GM18502 (cell line): ENCODE measurements around the gene CTIF.

Experiments used
- ATAC-seq: cut with Tn5 transposase; IDR thresholded peaks from one replicate; pipeline ENCODE4 v1.9.1; 2021; ENCODE audit warnings: mild to moderate bottlenecking; ENCODE audit not compliant: unreplicated experiment, poor library complexity

Gene CTIF

GRCh38 chr18:48548921-48549320 lies 10.1 kb downstream of the CTIF start:
- ATAC-seq, result no peak

GRCh38 chr18:48550101-48550729 lies 11.4 kb downstream of the CTIF start:
- no peak for ATAC-seq

- no peak for ATAC-seq
Observed at GRCh38 chr18:48551100-48551499, 12.3 kb downstream of the CTIF start.

GRCh38 chr18:48552130-48552529 lies 13.3 kb downstream of the CTIF start:
- ATAC-seq, result no peak

GRCh38 chr18:48553236-48553635 lies 14.4 kb downstream of the CTIF start:
- no peak for ATAC-seq

GRCh38 chr18:48554610-48555400 lies 16.0 kb downstream of the CTIF start:
- no peak for ATAC-seq

- ATAC-seq, result no peak
Observed at GRCh38 chr18:48555465-48555995, 16.7 kb downstream of the CTIF start.

- ATAC-seq, result no peak
Observed at GRCh38 chr18:48557640-48558174, 18.9 kb downstream of the CTIF start.

- no peak for ATAC-seq
Observed at GRCh38 chr18:48558248-48558647, 19.4 kb downstream of the CTIF start.

- ATAC-seq, result no peak
Observed at GRCh38 chr18:48560491-48560890, 21.7 kb downstream of the CTIF start.

GRCh38 chr18:48562075-48562474 lies 23.2 kb downstream of the CTIF start:
- ATAC-seq, result no peak

- ATAC-seq, result no peak
Observed at GRCh38 chr18:48563027-48563426, 24.2 kb downstream of the CTIF start.

- no peak for ATAC-seq
Observed at GRCh38 chr18:48564139-48564538, 25.3 kb downstream of the CTIF start.

- ATAC-seq, result no peak
Observed at GRCh38 chr18:48565105-48565504, 26.3 kb downstream of the CTIF start.

- no peak for ATAC-seq
Observed at GRCh38 chr18:48566589-48566988, 27.8 kb downstream of the CTIF start.

- ATAC-seq, result no peak
Observed at GRCh38 chr18:48567388-48567787, 28.6 kb downstream of the CTIF start.

GRCh38 chr18:48569139-48569914 lies 30.5 kb downstream of the CTIF start:
- no peak for ATAC-seq

- no peak for ATAC-seq
Observed at GRCh38 chr18:48569915-48570264, 31.1 kb downstream of the CTIF start.

GRCh38 chr18:48570313-48570712 lies 31.5 kb downstream of the CTIF start:
- no peak for ATAC-seq

- no peak for ATAC-seq
Observed at GRCh38 chr18:48571639-48572384, 33.0 kb downstream of the CTIF start.
